ENCODE measurements around the gene PAAF1.

PAAF1 gene

GRCh38 chr11:73902303-73902702 lies 25.5 kb downstream of the PAAF1 start:
- Histone ChIP-seq H3K27me3 (ENCODE audit: control insufficient read depth in 1 of 2, insufficient read depth in 1 of 2, low read length in 2 of 2) (no peaks in the 10 kb centered on the region), H3K9ac (ENCODE audit: low read length) (no peak overlapping the region), H2BK15ac (ENCODE audit: low read depth, poor library complexity, severe bottlenecking) (no peak overlapping the region), H2BK5ac (ENCODE audit: low read depth, low read length, poor library complexity, severe bottlenecking) (no peak overlapping the region), H2BK120ac (ENCODE audit: low read depth, low read length) (no peak overlapping the region), H4K91ac (ENCODE audit: low read length) (no peak overlapping the region), H3K4ac (ENCODE audit: low read depth in 1 of 2, low read length in 2 of 2) (no peak overlapping the region), H3K79me1 (replicated peaks; ENCODE audit: low read length, poor library complexity, severe bottlenecking) (no peaks in the 10 kb centered on the region), H3K4me3 (ENCODE audit: insufficient read depth in 1 of 2, low read depth in 1 of 2, low read length in 2 of 2) (no peak overlapping the region), H4K8ac (ENCODE audit: low read length) (no peak overlapping the region), H3K23ac (ENCODE audit: low read length in 2 of 2) (no peak overlapping the region), H3K4me1 (ENCODE audit: control insufficient read depth, insufficient read depth, low read depth, low read length) (no peaks in the 10 kb centered on the region), H3K27ac (ENCODE audit: low read length, poor library complexity, severe bottlenecking) (no peak overlapping the region), H2BK12ac (ENCODE audit: low read length in 2 of 2) (no peak overlapping the region), H2AFZ (ENCODE audit: low read depth, low read length) (no peak overlapping the region), H3K18ac (ENCODE audit: low read depth in 1 of 2, low read length in 2 of 2) (no peak overlapping the region), H3K4me2 (ENCODE audit: low read length, poor library complexity, severe bottlenecking) (no peak overlapping the region), H3K36me3 (ENCODE audit: control insufficient read depth in 1 of 2, insufficient read depth in 2 of 2, low read depth in 1 of 2, low read length in 2 of 2) (peaks cover 14 to 56% of the 10 kb centered on the region in 2 experiments), H3K14ac (ENCODE audit: low read length in 2 of 2) (no peak overlapping the region), H3K9me3 (ENCODE audit: control insufficient read depth, low read length) (no peaks in the 10 kb centered on the region), H2AK5ac (ENCODE audit: low read length, severe bottlenecking) (no peak overlapping the region)
- WGBS = 92% methylated on average over 1 of the region's 1 CpG
- DNase-seq = no peak

DNA sequence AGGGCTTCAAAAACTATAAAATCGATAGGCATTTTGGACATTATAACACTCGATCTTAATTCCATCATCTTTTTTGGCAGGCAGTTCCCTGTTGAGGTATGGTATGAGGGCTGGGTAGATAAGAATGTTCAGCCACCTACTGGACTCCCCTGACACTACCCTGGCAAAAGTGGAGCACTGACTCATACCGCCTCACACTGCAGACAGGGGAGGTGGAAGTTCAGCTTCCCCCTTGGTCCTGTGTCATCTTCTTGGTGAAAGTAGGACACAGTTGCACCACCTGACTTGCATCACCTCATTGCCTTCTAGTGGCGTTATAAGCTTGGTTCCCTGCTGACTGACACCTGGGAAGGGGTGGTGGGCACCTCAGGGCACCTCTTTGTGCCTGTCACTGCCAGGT lies 30.4 kb downstream of the PAAF1 start:
- Histone ChIP-seq H4K91ac (ENCODE audit: low read length) (no peak overlapping the region), H3K27me3 (ENCODE audit: control insufficient read depth in 1 of 2, insufficient read depth in 1 of 2, low read length in 2 of 2) (no peaks in the 10 kb centered on the region), H2AFZ (ENCODE audit: low read depth, low read length) (no peak overlapping the region), H3K18ac (ENCODE audit: low read depth in 1 of 2, low read length in 2 of 2) (no peak overlapping the region), H3K14ac (ENCODE audit: low read length in 2 of 2) (no peak overlapping the region), H2BK5ac (ENCODE audit: low read depth, low read length, poor library complexity, severe bottlenecking) (no peak overlapping the region), H2BK120ac (ENCODE audit: low read depth, low read length) (no peak overlapping the region), H3K4me3 (ENCODE audit: insufficient read depth in 1 of 2, low read depth in 1 of 2, low read length in 2 of 2) (no peak overlapping the region), H2AK5ac (ENCODE audit: low read length, severe bottlenecking) (no peak overlapping the region), H3K9ac (ENCODE audit: low read length) (no peak overlapping the region), H3K4me1 (ENCODE audit: control insufficient read depth, insufficient read depth, low read depth, low read length) (no peaks in the 10 kb centered on the region), H2BK12ac (ENCODE audit: low read length in 2 of 2) (no peak overlapping the region), H3K36me3 (ENCODE audit: control insufficient read depth in 1 of 2, insufficient read depth in 2 of 2, low read depth in 1 of 2, low read length in 2 of 2) (peaks cover 9 to 55% of the 10 kb centered on the region in 2 experiments), H3K79me1 (replicated peaks; ENCODE audit: low read length, poor library complexity, severe bottlenecking) (no peaks in the 10 kb centered on the region), H3K4ac (ENCODE audit: low read depth in 1 of 2, low read length in 2 of 2) (no peak overlapping the region), H3K23ac (ENCODE audit: low read length in 2 of 2) (peak overlapping the region in 1 of 2 experiments; percentile 20), H4K8ac (ENCODE audit: low read length) (no peak overlapping the region), H2BK15ac (ENCODE audit: low read depth, poor library complexity, severe bottlenecking) (no peak overlapping the region), H3K4me2 (ENCODE audit: low read length, poor library complexity, severe bottlenecking) (no peak overlapping the region), H3K9me3 (ENCODE audit: control insufficient read depth, low read length) (no peaks in the 10 kb centered on the region), H3K27ac (ENCODE audit: low read length, poor library complexity, severe bottlenecking) (no peak overlapping the region)
- DNase-seq = peak; percentile 20
- WGBS = 88% methylated on average over 2 of the region's 4 CpGs

- Histone ChIP-seq H3K27ac (ENCODE audit: low read length, poor library complexity, severe bottlenecking) (no peak overlapping the region), H3K79me1 (replicated peaks; ENCODE audit: low read length, poor library complexity, severe bottlenecking) (no peaks in the 10 kb centered on the region), H3K9ac (ENCODE audit: low read length) (no peak overlapping the region), H3K9me3 (ENCODE audit: control insufficient read depth, low read length) (no peaks in the 10 kb centered on the region), H4K8ac (ENCODE audit: low read length) (no peak overlapping the region), H2BK120ac (ENCODE audit: low read depth, low read length) (no peak overlapping the region), H3K36me3 (ENCODE audit: control insufficient read depth in 1 of 2, insufficient read depth in 2 of 2, low read depth in 1 of 2, low read length in 2 of 2) (peaks cover 20 to 61% of the 10 kb centered on the region in 2 experiments), H4K91ac (ENCODE audit: low read length) (no peak overlapping the region), H3K23ac (ENCODE audit: low read length in 2 of 2) (no peak overlapping the region), H3K4me3 (ENCODE audit: insufficient read depth in 1 of 2, low read depth in 1 of 2, low read length in 2 of 2) (no peak overlapping the region), H2BK12ac (ENCODE audit: low read length in 2 of 2) (no peak overlapping the region), H3K27me3 (ENCODE audit: control insufficient read depth in 1 of 2, insufficient read depth in 1 of 2, low read length in 2 of 2) (no peaks in the 10 kb centered on the region), H2BK5ac (ENCODE audit: low read depth, low read length, poor library complexity, severe bottlenecking) (no peak overlapping the region), H3K14ac (ENCODE audit: low read length in 2 of 2) (no peak overlapping the region), H3K18ac (ENCODE audit: low read depth in 1 of 2, low read length in 2 of 2) (no peak overlapping the region), H3K4me2 (ENCODE audit: low read length, poor library complexity, severe bottlenecking) (no peak overlapping the region), H2AK5ac (ENCODE audit: low read length, severe bottlenecking) (no peak overlapping the region), H2AFZ (ENCODE audit: low read depth, low read length) (no peak overlapping the region), H3K4ac (ENCODE audit: low read depth in 1 of 2, low read length in 2 of 2) (no peak overlapping the region), H2BK15ac (ENCODE audit: low read depth, poor library complexity, severe bottlenecking) (no peak overlapping the region), H3K4me1 (ENCODE audit: control insufficient read depth, insufficient read depth, low read depth, low read length) (no peaks in the 10 kb centered on the region)
- DNase-seq = no peak
- 97% methylated on average over 2 of the region's 2 CpGs for WGBS
These were observed 35.2 kb downstream of the PAAF1 start for GRCh38 chr11:73912026-73912425.

- Histone ChIP-seq H3K9ac (ENCODE audit: low read length) (no peak overlapping the region), H3K9me3 (ENCODE audit: control insufficient read depth, low read length) (no peaks in the 10 kb centered on the region), H3K79me1 (replicated peaks; ENCODE audit: low read length, poor library complexity, severe bottlenecking) (no peaks in the 10 kb centered on the region), H3K4me1 (ENCODE audit: control insufficient read depth, insufficient read depth, low read depth, low read length) (no peaks in the 10 kb centered on the region), H4K91ac (ENCODE audit: low read length) (no peak overlapping the region), H3K36me3 (ENCODE audit: control insufficient read depth in 1 of 2, insufficient read depth in 2 of 2, low read depth in 1 of 2, low read length in 2 of 2) (peaks cover 19 to 73% of the 10 kb centered on the region in 2 experiments), H3K4ac (ENCODE audit: low read depth in 1 of 2, low read length in 2 of 2) (no peak overlapping the region), H3K4me2 (ENCODE audit: low read length, poor library complexity, severe bottlenecking) (no peak overlapping the region), H2BK120ac (ENCODE audit: low read depth, low read length) (no peak overlapping the region), H4K8ac (ENCODE audit: low read length) (no peak overlapping the region), H3K23ac (ENCODE audit: low read length in 2 of 2) (no peak overlapping the region), H2AFZ (ENCODE audit: low read depth, low read length) (no peak overlapping the region), H3K27ac (ENCODE audit: low read length, poor library complexity, severe bottlenecking) (no peak overlapping the region), H2BK5ac (ENCODE audit: low read depth, low read length, poor library complexity, severe bottlenecking) (no peak overlapping the region), H2BK15ac (ENCODE audit: low read depth, poor library complexity, severe bottlenecking) (no peak overlapping the region), H3K4me3 (ENCODE audit: insufficient read depth in 1 of 2, low read depth in 1 of 2, low read length in 2 of 2) (no peak overlapping the region), H3K27me3 (ENCODE audit: control insufficient read depth in 1 of 2, insufficient read depth in 1 of 2, low read length in 2 of 2) (no peaks in the 10 kb centered on the region), H3K18ac (ENCODE audit: low read depth in 1 of 2, low read length in 2 of 2) (no peak overlapping the region), H2BK12ac (ENCODE audit: low read length in 2 of 2) (no peak overlapping the region), H2AK5ac (ENCODE audit: low read length, severe bottlenecking) (no peak overlapping the region), H3K14ac (ENCODE audit: low read length in 2 of 2) (no peak overlapping the region)
- no peak for DNase-seq
These were observed 36.7 kb downstream of the PAAF1 start for GRCh38 chr11:73913472-73913871.
